CD4-positive, alpha-beta memory T cell (primary cell): ENCODE measurements around the gene NECTIN3. TPM values are rescaled to one million over a fixed set of nuclear protein-coding genes. Genes with fewer than 3 reads are reported as not detected.

Experiments used
- CTCF ChIA-PET: fragments of 350-600 bp; sonication (Branson Sonifier 250); formaldehyde crosslinking; loops from one replicate; lab custom pipeline; 2021; ENCODE audit warnings: inconsistent platforms; ENCODE audit not compliant: partially characterized antibody; lab: Charles Lee
- POLR2A ChIA-PET: fragments of 350-600 bp; sonication (Branson Sonifier 250); formaldehyde crosslinking; loops from one replicate; lab custom pipeline; 2021; ENCODE audit not compliant: partially characterized antibody; lab: Charles Lee
- DNase-seq, 5 donors: peaks; one replicate each; pipeline versions ENCODE4 v3.0.0 to v3.0.0-alpha.2; 2020 to 2022; ENCODE audit warnings: mixed read lengths in 1 of 5
- H3K27ac ChIP-seq: one replicate; pipeline ENCODE4 v1.7.0; 2013; ENCODE audit warnings: low read depth, low read length
- H3K27me3 ChIP-seq: 2 replicates; pipeline ENCODE4 v1.7.0; 2013; ENCODE audit warnings: mild to moderate bottlenecking, low read length, moderate library complexity; ENCODE audit not compliant: insufficient read depth
- H3K36me3 ChIP-seq: 2 replicates; pipeline ENCODE4 v1.7.0; 2013; ENCODE audit warnings: mild to moderate bottlenecking, low read length, moderate library complexity; ENCODE audit not compliant: insufficient read depth
- H3K4me1 ChIP-seq: 2 replicates; pipeline ENCODE4 v1.7.0; 2013; ENCODE audit warnings: mild to moderate bottlenecking, low read length, moderate library complexity; ENCODE audit not compliant: insufficient read depth
- H3K4me3 ChIP-seq, 2 donors: one replicate each; pipeline ENCODE4 v1.7.0; 2013; ENCODE audit warnings: low read length in 2 of 2, mild to moderate bottlenecking in 1 of 2
- H3K9me3 ChIP-seq, 2 donors: one replicate each; pipeline ENCODE4 v1.7.0; 2013; ENCODE audit warnings: low read length in 2 of 2, control low read depth in 1 of 2; ENCODE audit not compliant: control insufficient read depth in 1 of 2
- H3K27ac Mint-ChIP-seq, 7 donors: one replicate each; pipeline ENCODE4 v1.8.0; 2020 to 2021; ENCODE audit warnings: mixed read lengths in 7 of 7, mild to moderate bottlenecking in 6 of 7, inconsistent platforms in 3 of 7, moderate library complexity in 3 of 7
- H3K27me3 Mint-ChIP-seq, 2 donors: one replicate each; pipeline ENCODE4 v1.8.0; 2020 to 2021; ENCODE audit warnings: mixed read lengths in 2 of 2
- H3K36me3 Mint-ChIP-seq, 2 donors: one replicate each; pipeline ENCODE4 v1.8.0; 2020 to 2021; ENCODE audit warnings: mixed read lengths in 2 of 2, inconsistent platforms in 1 of 2, mild to moderate bottlenecking in 1 of 2
- H3K4me1 Mint-ChIP-seq, 4 donors: one replicate each; pipeline ENCODE4 v1.8.0; 2020 to 2021; ENCODE audit warnings: mixed read lengths in 4 of 4, mild to moderate bottlenecking in 1 of 4
- H3K4me3 Mint-ChIP-seq, 8 donors: one replicate each; pipeline ENCODE4 v1.8.0; 2020 to 2021; ENCODE audit warnings: mixed read lengths in 8 of 8, mild to moderate bottlenecking in 7 of 8, moderate library complexity in 6 of 8, inconsistent platforms in 3 of 8
- H3K9me3 Mint-ChIP-seq, 8 donors: one replicate each; pipeline ENCODE4 v1.8.0; 2020 to 2021; ENCODE audit warnings: mixed read lengths in 8 of 8, mild to moderate bottlenecking in 5 of 8, inconsistent platforms in 3 of 8, moderate library complexity in 1 of 8
- intact Hi-C: fragments of 100-400 bp; cut with micrococcal nuclease; formaldehyde crosslinking; loops from one replicate; pipeline ENCODE4 v1.15.1; 2023
- polyA plus RNA-seq, 2 donors: library from polyadenylated mRNA; unstranded; fragments of 300-500 nt; fragmentation: Illumina TruSeq; gene quantifications; one replicate each; pipeline ENCODE4 v1.2.3, GENCODE V29; 2021
- total RNA-seq, 2 experiments: library from RNA; stranded (reverse); gene quantifications; one replicate each; pipeline ENCODE4 v1.2.3, GENCODE V29; 2021

The NECTIN3 gene
- total and polyA plus RNA-seq, 4 experiments from 2014 or later = 1.9 to 15.6 (median 7.9) TPM

- Mint-ChIP-seq H3K9me3 (no peaks in the 10 kb centered on the region), H3K4me3 (no peak overlapping the region), H3K27me3 (peaks cover 0 to 1% of the 10 kb centered on the region in 2 donors), H3K36me3 (no peaks in the 10 kb centered on the region), H3K27ac (no peak overlapping the region), H3K4me1 (no peaks in the 10 kb centered on the region)
- Histone ChIP-seq H3K4me1 (no peaks in the 10 kb centered on the region), H3K27me3 (no peaks in the 10 kb centered on the region), H3K36me3 (no peaks in the 10 kb centered on the region), H3K9me3 (no peaks in the 10 kb centered on the region), H3K27ac (no peak overlapping the region), H3K4me3 (no peak overlapping the region)
- no peak for DNase-seq
- CTCF ChIA-PET = no interaction called here
- intact Hi-C loops = no loop called here
- POLR2A ChIA-PET = no interaction called here
Measured at GRCh38 chr3:111218615-111219014, 147.0 kb downstream of the NECTIN3 start.

- Mint-ChIP-seq H3K4me3 (no peak overlapping the region), H3K36me3 (peaks cover 0 to 8% of the 10 kb centered on the region in 2 donors), H3K9me3 (peaks cover 0 to 4% (median 2%) of the 10 kb centered on the region in 8 donors), H3K27me3 (no peaks in the 10 kb centered on the region), H3K27ac (no peak overlapping the region), H3K4me1 (no peaks in the 10 kb centered on the region)
- no peak for DNase-seq
- Histone ChIP-seq H3K9me3 (no peaks in the 10 kb centered on the region), H3K27me3 (no peaks in the 10 kb centered on the region), H3K27ac (no peak overlapping the region), H3K36me3 (no peaks in the 10 kb centered on the region), H3K4me1 (no peaks in the 10 kb centered on the region), H3K4me3 (no peak overlapping the region)
- CTCF ChIA-PET = interaction anchor here (1.8 kb wide), 1 partner anchor 15 kb away, joined by 5 read pairs; no protein-coding TSS in a partner anchor
- intact Hi-C loops = no loop called here
- POLR2A ChIA-PET = no interaction called here
Measured at GRCh38 chr3:111227216-111227615, 155.6 kb downstream of the NECTIN3 start.

GRCh38 chr3:111229301-111229700 is 157.7 kb downstream of the NECTIN3 start:
- Mint-ChIP-seq H3K36me3 (peaks cover 0 to 8% of the 10 kb centered on the region in 2 donors), H3K4me3 (no peak overlapping the region), H3K27ac (no peak overlapping the region), H3K27me3 (no peaks in the 10 kb centered on the region), H3K9me3 (peaks cover 0 to 10% (median 6%) of the 10 kb centered on the region in 8 donors), H3K4me1 (peaks cover 0 to 5% (median 1%) of the 10 kb centered on the region in 4 donors)
- H3K4me3 ChIP-seq = no peak overlapping the region
- H3K4me1 ChIP-seq = no peaks in the 10 kb centered on the region
- no peaks in the 10 kb centered on the region for H3K27me3 ChIP-seq
- H3K9me3 ChIP-seq = peaks cover 0 to 3% of the 10 kb centered on the region in 2 donors
- H3K36me3 ChIP-seq = no peaks in the 10 kb centered on the region
- H3K27ac ChIP-seq = no peak overlapping the region
- DNase-seq = no peak
- intact Hi-C loops = no loop called here
- CTCF ChIA-PET = no interaction called here
- POLR2A ChIA-PET = no interaction called here

- H3K4me3 Mint-ChIP-seq = peak overlapping the region in 1 of 8 donors; percentile 18
- H3K27ac Mint-ChIP-seq = peak overlapping the region in 4 of 7 donors; percentile 12 to 70 (median 32)
- H3K4me1 Mint-ChIP-seq = peaks cover 28 to 41% (median 31%) of the 10 kb centered on the region in 4 donors
- DNase-seq = no peak
- peaks cover 0 to 3% of the 10 kb centered on the region in 2 donors for H3K36me3 Mint-ChIP-seq
- Histone ChIP-seq H3K27ac (no peak overlapping the region), H3K36me3 (no peaks in the 10 kb centered on the region), H3K4me1 (peaks cover 20% of the 10 kb centered on the region), H3K4me3 (no peak overlapping the region), H3K27me3 (no peaks in the 10 kb centered on the region), H3K9me3 (peaks cover 0 to 3% of the 10 kb centered on the region in 2 donors)
- CTCF ChIA-PET = no interaction called here
- POLR2A ChIA-PET = no interaction called here
- peaks cover 0 to 13% (median 4%) of the 10 kb centered on the region in 8 donors for H3K9me3 Mint-ChIP-seq
- intact Hi-C loops = no loop called here
- no peaks in the 10 kb centered on the region for H3K27me3 Mint-ChIP-seq
Measured at GRCh38 chr3:111236836-111237713, 165.5 kb downstream of the NECTIN3 start.

GRCh38 chr3:111237946-111238345 is 166.3 kb downstream of the NECTIN3 start:
- Mint-ChIP-seq H3K4me3 (peak overlapping the region in 1 of 8 donors; percentile 74), H3K4me1 (peaks cover 28 to 41% (median 31%) of the 10 kb centered on the region in 4 donors), H3K36me3 (peaks cover 0 to 3% of the 10 kb centered on the region in 2 donors), H3K9me3 (peaks cover 0 to 13% (median 4%) of the 10 kb centered on the region in 8 donors), H3K27ac (peak overlapping the region in 2 of 7 donors; percentile 19 to 40), H3K27me3 (no peaks in the 10 kb centered on the region)
- POLR2A ChIA-PET = no interaction called here
- DNase-seq = no peak
- Histone ChIP-seq H3K4me3 (no peak overlapping the region), H3K27me3 (no peaks in the 10 kb centered on the region), H3K9me3 (peaks cover 0 to 3% of the 10 kb centered on the region in 2 donors), H3K27ac (no peak overlapping the region), H3K4me1 (peaks cover 20% of the 10 kb centered on the region), H3K36me3 (no peaks in the 10 kb centered on the region)
- CTCF ChIA-PET = interaction anchor here (1.5 kb wide), 1 partner anchor 80 kb away, joined by 3 read pairs; no protein-coding TSS in a partner anchor
- intact Hi-C loops = no loop called here

- Mint-ChIP-seq H3K4me1 (peaks cover 29 to 39% (median 31%) of the 10 kb centered on the region in 4 donors), H3K9me3 (peaks cover 0 to 11% (median 5%) of the 10 kb centered on the region in 8 donors), H3K36me3 (peaks cover 0 to 3% of the 10 kb centered on the region in 2 donors), H3K27me3 (no peaks in the 10 kb centered on the region), H3K4me3 (peak overlapping the region in 7 of 8 donors; percentile 12 to 74 (median 35)), H3K27ac (peak overlapping the region in 5 of 7 donors; percentile 2 to 83 (median 19))
- CTCF ChIA-PET = interaction anchor here (1.5 kb wide), 1 partner anchor 79 kb away, joined by 3 read pairs; no protein-coding TSS in a partner anchor
- Histone ChIP-seq H3K36me3 (no peaks in the 10 kb centered on the region), H3K27ac (no peak overlapping the region), H3K27me3 (no peaks in the 10 kb centered on the region), H3K4me3 (no peak overlapping the region), H3K9me3 (peaks cover 0 to 2% of the 10 kb centered on the region in 2 donors), H3K4me1 (peaks cover 20% of the 10 kb centered on the region)
- POLR2A ChIA-PET = interaction anchor here (0.7 kb wide), 1 partner anchor 1431 kb away, joined by 4 read pairs; no protein-coding TSS in a partner anchor
- DNase-seq = peak in 4 of 5 donors; percentile 56 to 70 (median 63)
- intact Hi-C loops = no loop called here
Measured at GRCh38 chr3:111238885-111239284, 167.3 kb downstream of the NECTIN3 start.

- Histone ChIP-seq H3K27me3 (no peaks in the 10 kb centered on the region), H3K36me3 (no peaks in the 10 kb centered on the region), H3K4me1 (peaks cover 20% of the 10 kb centered on the region), H3K27ac (no peak overlapping the region), H3K4me3 (no peak overlapping the region), H3K9me3 (no peaks in the 10 kb centered on the region)
- no peaks in the 10 kb centered on the region for H3K27me3 Mint-ChIP-seq
- CTCF ChIA-PET = no interaction called here
- DNase-seq = no peak
- POLR2A ChIA-PET = no interaction called here
- H3K9me3 Mint-ChIP-seq = peaks cover 0 to 7% (median 4%) of the 10 kb centered on the region in 8 donors
- H3K4me3 Mint-ChIP-seq = no peak overlapping the region
- H3K27ac Mint-ChIP-seq = peak overlapping the region in 1 of 7 donors; percentile 22
- H3K4me1 Mint-ChIP-seq = peaks cover 24 to 34% (median 29%) of the 10 kb centered on the region in 4 donors
- intact Hi-C loops = no loop called here
- H3K36me3 Mint-ChIP-seq = peaks cover 0 to 3% of the 10 kb centered on the region in 2 donors
Measured at GRCh38 chr3:111241960-111242359, 170.3 kb downstream of the NECTIN3 start.
